K562 treated with DMSO at 1 percent for 24 hours (cell line): ENCODE measurements around the gene ANKRD11. TPM values are rescaled to one million over a fixed set of nuclear protein-coding genes. Genes with fewer than 3 reads are reported as not detected.

ENCODE experiments used
- total RNA-seq: library from RNA; unstranded; fragments of 300-600 nt; gene quantifications from 2 replicates; pipeline ENCODE4 v1.2.3, GENCODE V29; 2022; ENCODE audit warnings: low read depth; ENCODE audit not compliant: insufficient read depth

Gene ANKRD11
- 112 and 116 TPM in 2 replicates for total RNA-seq

GRCh38 chr16:89490439-89491237, at the start of gene ANKRD11:
Gene ANKRD11, minus strand, starts transcription at chr16:89490561. Its CDS starts 173,542 bp downstream, at chr16:89317019.

GRCh38 chr16:89507834-89508590, 17.7 kb upstream of the ANKRD11 start, which contains the start of gene SPG7:
Gene SPG7, plus strand, starts transcription at chr16:89508403. Its CDS starts 15 bp downstream, at chr16:89508418.

Other genes starting within 250 kb of the ANKRD11 start
- gene SPG7, start 17.8 kb upstream of the ANKRD11 start, total RNA-seq = 67.3 and 86.4 TPM in 2 replicates
- 12,285 and 13,919 TPM in 2 replicates for gene RPL13, start 70.1 kb upstream of the ANKRD11 start, total RNA-seq
- gene CPNE7, start 85.2 kb upstream of the ANKRD11 start, total RNA-seq = 2.4 and 4.2 TPM in 2 replicates
- 1.6 TPM in 1 of 2 replicates, not detected in the other for gene DPEP1, start 123.1 kb upstream of the ANKRD11 start, total RNA-seq
- gene CHMP1A, start 167.1 kb upstream of the ANKRD11 start, total RNA-seq = 94.2 and 99.1 TPM in 2 replicates
- gene SPATA33, start 167.3 kb upstream of the ANKRD11 start, total RNA-seq = 9.0 and 9.8 TPM in 2 replicates
- gene CDK10, start 196.1 kb upstream of the ANKRD11 start, total RNA-seq = 25.9 and 38.1 TPM in 2 replicates
- gene SPATA2L, start 211.1 kb upstream of the ANKRD11 start, total RNA-seq = 28.2 and 29.0 TPM in 2 replicates
- 22.4 and 26.3 TPM in 2 replicates for gene VPS9D1, start 230.3 kb upstream of the ANKRD11 start, total RNA-seq
- gene ZNF276, start 231.0 kb upstream of the ANKRD11 start, total RNA-seq = 19.5 and 21.9 TPM in 2 replicates